ENCODE measurements around the gene OLFM1.

The OLFM1 gene

DNA sequence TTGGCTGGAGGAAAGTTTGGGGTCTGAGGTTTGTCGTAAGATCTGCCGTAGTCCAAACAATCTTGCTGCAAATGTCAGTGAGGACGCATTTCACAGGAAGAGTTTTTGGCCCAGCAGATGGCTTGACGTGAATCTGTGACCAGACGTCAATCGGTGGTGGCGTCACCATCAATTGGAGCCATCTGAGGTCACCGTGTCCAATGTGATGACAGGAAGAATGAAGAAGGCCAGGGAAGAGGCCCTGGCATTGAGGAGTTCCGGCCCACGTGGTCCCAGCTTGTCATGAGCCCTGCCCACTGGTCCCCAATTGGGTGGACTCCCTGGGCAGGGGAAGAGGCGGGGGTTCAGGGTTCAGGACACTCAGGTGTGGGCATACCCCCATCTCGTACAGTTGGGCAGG is 79.9 kb downstream of the OLFM1 start:
- Histone ChIP-seq H3K4me3 (ENCODE audit: low read depth, low read length) (no peak overlapping the region), H3K36me3 (ENCODE audit: insufficient read depth, low read length) (no peaks in the 10 kb centered on the region), H3K79me2 (ENCODE audit: control insufficient read depth, insufficient read depth, low read length, unreplicated experiment) (no peaks in the 10 kb centered on the region), H3K4me1 (ENCODE audit: control insufficient read depth, insufficient read depth, low read length, unreplicated experiment) (no peaks in the 10 kb centered on the region), H3K27me3 (ENCODE audit: insufficient read depth, low read length) (peaks cover 54% of the 10 kb centered on the region), H2AFZ (ENCODE audit: low read length, unreplicated experiment) (no peak overlapping the region), H3K27ac (ENCODE audit: low read depth, low read length) (no peak overlapping the region)

DNA sequence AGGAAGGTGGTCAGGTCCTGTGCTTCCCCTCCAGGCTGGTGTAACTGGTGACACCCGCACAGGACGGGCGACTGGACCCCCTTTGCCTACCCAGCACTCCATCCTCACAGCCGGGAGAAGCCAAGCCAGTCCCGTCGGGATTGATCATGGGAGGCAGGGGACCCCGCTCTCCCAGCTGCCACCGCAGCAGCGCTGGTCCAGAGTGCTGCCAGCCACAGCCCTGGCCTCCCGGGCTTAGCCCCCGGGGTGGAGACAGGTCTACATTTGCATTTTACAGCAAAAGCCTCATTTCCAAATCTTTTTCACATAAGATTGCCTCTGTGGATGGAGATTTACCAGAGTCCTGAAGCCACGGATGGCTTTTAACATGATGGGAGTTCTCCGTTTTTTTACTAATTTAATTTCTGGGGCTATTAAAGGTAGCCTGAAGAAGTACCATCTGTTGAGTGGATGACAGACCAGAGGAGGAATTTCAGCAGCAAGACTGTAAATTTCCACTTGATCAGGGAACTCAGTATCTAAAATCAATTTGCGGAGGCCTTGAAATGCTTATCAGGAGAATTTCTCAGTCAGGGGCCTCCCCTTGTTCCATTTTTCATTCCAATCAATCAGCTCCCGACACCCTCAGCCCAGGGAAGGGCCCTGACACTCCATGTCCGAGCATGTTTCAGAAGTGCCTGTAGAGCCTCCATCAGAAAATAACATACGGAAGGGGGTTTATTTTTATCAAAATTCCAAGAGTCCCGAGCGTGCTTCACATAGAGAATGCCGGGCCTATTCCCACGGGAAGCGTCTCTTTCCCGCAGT is 80.6 kb downstream of the OLFM1 start:
- no peak overlapping the region for H3K4me3 ChIP-seq (ENCODE audit: low read depth, low read length)
- no peaks in the 10 kb centered on the region for H3K79me2 ChIP-seq (ENCODE audit: control insufficient read depth, insufficient read depth, low read length, unreplicated experiment)
- H2AFZ ChIP-seq (ENCODE audit: low read length, unreplicated experiment) = no peak overlapping the region
- no peaks in the 10 kb centered on the region for H3K4me1 ChIP-seq (ENCODE audit: control insufficient read depth, insufficient read depth, low read length, unreplicated experiment)
- H3K27ac ChIP-seq (ENCODE audit: low read depth, low read length) = no peak overlapping the region
- H3K27me3 ChIP-seq (ENCODE audit: insufficient read depth, low read length) = peaks cover 56% of the 10 kb centered on the region
- no peaks in the 10 kb centered on the region for H3K36me3 ChIP-seq (ENCODE audit: insufficient read depth, low read length)

DNA sequence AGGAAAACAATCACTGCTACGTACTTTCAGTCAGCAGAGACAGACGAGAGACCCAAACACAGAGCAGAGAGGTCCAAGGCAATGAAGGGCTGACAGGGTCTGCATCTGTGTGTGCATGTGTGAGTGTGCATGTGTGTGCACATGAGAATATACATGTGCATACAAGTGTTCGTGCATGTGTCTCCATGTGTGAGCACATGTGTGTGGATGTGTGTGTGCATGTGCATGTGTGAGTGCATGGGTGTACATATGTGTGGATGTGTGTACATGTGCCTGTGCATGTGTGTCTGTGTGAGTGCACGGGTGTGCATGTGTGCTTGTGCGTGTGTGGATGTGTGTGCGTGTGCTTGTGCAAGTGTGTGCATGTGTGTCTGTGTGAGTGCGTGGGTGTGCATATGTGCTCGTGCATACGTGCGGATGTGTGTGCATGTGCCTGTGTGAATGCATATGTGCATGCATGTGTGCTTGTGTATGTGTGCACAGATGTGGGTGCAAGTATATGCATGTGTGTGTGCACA is 82.3 kb downstream of the OLFM1 start:
- no peak overlapping the region for H3K27ac ChIP-seq (ENCODE audit: low read depth, low read length)
- H3K79me2 ChIP-seq (ENCODE audit: control insufficient read depth, insufficient read depth, low read length, unreplicated experiment) = no peaks in the 10 kb centered on the region
- no peaks in the 10 kb centered on the region for H3K36me3 ChIP-seq (ENCODE audit: insufficient read depth, low read length)
- no peak overlapping the region for H2AFZ ChIP-seq (ENCODE audit: low read length, unreplicated experiment)
- H3K27me3 ChIP-seq (ENCODE audit: insufficient read depth, low read length) = peaks cover 62% of the 10 kb centered on the region
- no peaks in the 10 kb centered on the region for H3K4me1 ChIP-seq (ENCODE audit: control insufficient read depth, insufficient read depth, low read length, unreplicated experiment)
- H3K4me3 ChIP-seq (ENCODE audit: low read depth, low read length) = no peak overlapping the region

DNA sequence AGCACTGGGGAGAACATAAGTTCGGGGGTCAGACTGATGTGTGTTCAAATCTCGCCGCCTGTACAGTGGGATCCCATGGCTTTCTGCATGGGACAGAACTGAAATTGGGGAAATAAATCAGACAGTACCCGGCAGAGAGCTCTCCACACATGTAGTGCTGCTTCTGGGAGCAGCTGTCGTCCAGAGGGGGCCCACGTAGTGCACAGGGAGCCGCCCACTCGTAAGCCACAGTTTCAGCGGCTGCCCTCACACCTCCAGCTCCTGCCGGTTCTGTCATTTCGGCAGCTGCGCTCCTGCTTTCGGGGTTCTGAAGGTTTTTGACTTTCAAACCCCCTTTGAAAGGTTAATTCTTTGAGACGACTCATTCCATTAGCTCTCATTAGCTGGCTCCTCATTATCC is 83.1 kb downstream of the OLFM1 start:
- no peak overlapping the region for H3K27ac ChIP-seq (ENCODE audit: low read depth, low read length)
- H3K27me3 ChIP-seq (ENCODE audit: insufficient read depth, low read length) = peaks cover 59% of the 10 kb centered on the region
- H3K79me2 ChIP-seq (ENCODE audit: control insufficient read depth, insufficient read depth, low read length, unreplicated experiment) = no peaks in the 10 kb centered on the region
- no peak overlapping the region for H2AFZ ChIP-seq (ENCODE audit: low read length, unreplicated experiment)
- H3K4me3 ChIP-seq (ENCODE audit: low read depth, low read length) = no peak overlapping the region
- H3K4me1 ChIP-seq (ENCODE audit: control insufficient read depth, insufficient read depth, low read length, unreplicated experiment) = no peaks in the 10 kb centered on the region
- H3K36me3 ChIP-seq (ENCODE audit: insufficient read depth, low read length) = no peaks in the 10 kb centered on the region

Data from ACC112 (cell line).